ENCODE results near the gene JAM3.

DNA sequence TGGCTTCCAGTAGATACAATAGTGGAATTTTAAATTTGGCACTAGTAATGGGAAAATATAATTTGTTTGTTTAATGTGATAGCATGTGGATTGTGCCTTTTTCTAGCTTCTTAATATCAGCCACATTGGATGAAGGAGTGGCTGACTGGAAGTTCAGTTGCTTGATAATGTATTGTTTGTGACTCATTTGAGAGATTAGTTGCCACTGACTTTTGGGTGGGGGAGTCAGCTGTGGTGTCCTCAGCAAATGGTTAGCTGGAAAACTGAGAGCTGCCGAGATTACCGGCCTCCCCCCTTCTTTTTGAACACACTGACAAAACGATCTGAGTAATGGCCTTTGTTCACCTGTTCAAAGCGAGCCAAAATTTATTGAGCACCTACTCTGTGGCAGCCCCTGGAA is 5.5 kb downstream of the JAM3 start:
- TF ChIP-seq POLR2AphosphoS5 (IDR thresholded peaks at IDR 0.05; ENCODE audit: low read depth, low read length) (no peak), TAF1 (IDR thresholded peaks at IDR 0.05; ENCODE audit: borderline replicate concordance, low read depth, low read length) (no peak)
